ENCODE measurements around the gene FAM107B.
"Not testable (repeated sequence)": the region's sequence is repeated elsewhere in the genome, so short reads cannot be mapped to it uniquely, and the experiment has no call there.

The FAM107B gene

GRCh38 chr10:14731875-14732512, 42.7 kb downstream of the FAM107B start:
- no peak for ATAC-seq

- no peak for ATAC-seq
Measured at GRCh38 chr10:14728346-14728745, 46.4 kb downstream of the FAM107B start.

DNA sequence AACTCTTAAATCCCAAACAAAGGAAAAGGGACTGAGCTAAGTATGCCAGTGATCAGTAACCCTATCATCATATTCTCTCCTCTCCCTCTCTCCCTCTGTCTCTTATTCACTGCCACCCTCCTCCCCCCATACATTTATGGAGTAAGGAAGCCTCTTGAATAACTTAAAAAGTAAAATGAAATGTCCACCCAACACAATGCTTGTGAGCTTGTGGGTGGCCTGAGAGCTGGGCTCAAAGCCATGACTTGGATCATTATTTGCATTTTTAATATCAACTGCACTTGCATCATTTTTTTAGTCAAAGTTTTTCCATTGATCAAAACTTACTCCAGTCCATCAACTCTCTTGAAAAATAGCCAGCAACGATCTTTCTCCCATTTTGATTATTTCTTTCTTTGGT, 46.8 kb downstream of the FAM107B start:
- ATAC-seq, result no peak

DNA sequence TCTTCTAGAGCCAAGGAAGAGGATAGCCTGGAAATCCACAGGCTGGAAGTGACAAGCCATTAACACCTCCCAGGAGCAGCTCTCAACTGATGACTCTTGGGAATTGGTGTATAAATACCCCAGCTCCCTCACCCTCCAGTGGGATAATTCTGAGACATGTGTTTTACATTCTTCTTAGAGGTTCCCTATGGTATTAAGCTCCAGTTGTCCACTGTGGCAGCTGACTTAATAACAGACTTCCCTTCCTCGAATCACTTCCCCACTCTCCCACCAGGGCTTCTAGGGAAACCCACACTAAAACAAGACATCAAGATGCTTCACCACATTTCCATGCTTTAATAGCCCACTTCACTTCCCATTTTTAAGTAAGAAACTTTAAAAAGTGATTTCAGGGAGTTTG, 47.2 kb downstream of the FAM107B start:
- ATAC-seq, result no peak

DNA sequence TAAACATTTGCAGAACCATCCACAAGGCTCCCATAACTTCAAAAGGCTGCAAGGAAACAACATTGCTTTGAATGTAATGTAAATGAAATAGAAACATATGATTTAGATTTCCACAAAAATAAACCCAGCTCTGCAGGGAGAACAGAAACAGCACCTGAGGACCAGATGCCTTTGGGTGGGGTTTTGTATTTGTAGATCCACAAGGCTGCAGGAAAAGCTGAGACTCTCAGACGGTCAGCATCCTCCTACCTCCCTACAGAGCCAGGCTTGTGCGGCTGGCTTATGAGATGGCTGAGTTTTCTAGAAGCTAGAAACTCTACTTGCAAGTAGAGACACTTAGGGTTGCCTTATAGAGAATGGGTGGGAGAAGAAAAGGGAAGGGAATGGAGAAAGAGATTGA, 49.8 kb downstream of the FAM107B start:
- no peak for ATAC-seq

DNA sequence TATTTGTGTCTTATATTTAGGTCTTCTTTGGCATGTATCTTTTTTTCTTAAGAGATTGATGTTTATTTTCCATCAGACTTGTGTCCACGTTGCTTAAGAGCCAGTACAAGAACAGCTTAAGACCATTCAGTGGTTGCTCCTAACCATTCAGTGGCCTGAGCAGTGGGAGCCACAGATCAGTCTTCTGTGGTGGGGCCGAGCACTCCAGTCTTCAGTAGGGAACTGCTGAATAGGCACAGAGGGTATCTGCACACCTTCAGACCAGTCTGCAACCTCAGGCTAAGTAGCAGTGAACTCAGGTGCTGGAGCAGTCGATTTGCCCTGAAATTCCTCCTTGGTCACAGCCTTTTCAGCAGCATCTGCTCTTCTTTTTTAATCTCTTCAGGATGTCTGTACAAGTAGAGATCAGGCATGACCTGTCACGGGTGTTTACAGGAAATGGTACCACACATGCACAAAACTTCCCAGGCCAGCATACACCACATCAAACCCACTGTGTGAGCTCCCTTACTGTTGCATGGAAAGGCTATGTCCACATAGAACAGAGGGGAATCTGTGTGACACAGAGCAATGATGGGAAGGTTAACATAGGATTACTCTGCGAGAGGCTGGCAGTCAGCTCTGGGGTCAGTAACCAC, 51.5 kb downstream of the FAM107B start:
- ATAC-seq, result no peak

GRCh38 chr10:14717552-14717951, 57.1 kb downstream of the FAM107B start:
- ATAC-seq, result no peak

- no peak for ATAC-seq
Measured at GRCh38 chr10:14712991-14713424, 61.7 kb downstream of the FAM107B start.

DNA sequence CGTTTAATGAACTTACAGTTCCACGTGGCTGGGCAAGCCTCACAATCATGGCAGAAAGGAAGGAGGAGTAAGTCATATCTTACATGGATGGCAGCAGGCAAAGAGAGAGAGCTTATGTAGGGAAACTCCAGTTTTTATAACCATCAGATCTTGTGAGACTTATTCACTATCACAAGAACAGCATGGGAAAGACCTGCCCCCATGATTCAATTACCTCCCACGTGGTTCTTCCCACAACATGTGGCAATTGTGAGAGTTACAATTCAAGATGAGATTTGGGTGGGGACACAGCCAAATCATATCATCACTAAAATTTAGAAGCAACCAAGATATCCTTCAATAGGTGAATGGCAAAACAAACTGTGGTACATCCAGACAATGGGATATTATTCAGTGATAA, 65.4 kb downstream of the FAM107B start:
- ATAC-seq, result not testable (repeated sequence)

GRCh38 chr10:14707481-14707880, 67.2 kb downstream of the FAM107B start:
- no peak for ATAC-seq

DNA sequence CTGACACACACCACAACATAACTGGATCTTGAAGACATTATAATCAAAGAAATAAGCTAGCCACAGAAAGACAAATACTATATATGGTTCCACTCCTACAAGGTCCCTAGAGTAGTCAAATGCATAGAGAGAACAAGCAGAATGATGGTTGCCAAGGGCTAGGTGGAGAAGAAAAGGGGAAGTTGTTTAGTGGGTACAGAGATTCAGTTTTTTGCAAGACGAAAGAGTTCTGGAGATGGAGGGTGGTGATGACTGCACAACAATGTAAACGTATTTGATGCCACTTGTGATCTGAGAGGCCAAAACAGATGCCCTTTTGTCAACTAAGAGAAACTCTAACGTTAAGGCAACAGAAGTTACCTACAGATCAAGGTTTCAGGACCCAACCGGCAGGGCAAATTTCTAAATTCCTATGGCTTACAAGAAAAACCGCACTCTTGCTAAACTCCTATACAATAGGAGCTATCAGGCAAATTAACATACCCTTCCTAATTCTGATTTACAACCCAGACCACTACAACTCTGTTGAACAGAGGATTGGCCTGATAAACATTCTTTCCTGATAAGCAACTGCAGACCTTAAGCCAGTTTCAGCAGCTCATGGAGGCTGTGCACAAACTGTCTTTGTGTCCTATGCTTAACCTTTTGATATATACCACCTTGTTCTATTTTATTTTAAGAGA, 69.0 kb downstream of the FAM107B start:
- ATAC-seq, result no peak

- ATAC-seq, result no peak
Measured at GRCh38 chr10:14703631-14704001, 71.1 kb downstream of the FAM107B start.

DNA sequence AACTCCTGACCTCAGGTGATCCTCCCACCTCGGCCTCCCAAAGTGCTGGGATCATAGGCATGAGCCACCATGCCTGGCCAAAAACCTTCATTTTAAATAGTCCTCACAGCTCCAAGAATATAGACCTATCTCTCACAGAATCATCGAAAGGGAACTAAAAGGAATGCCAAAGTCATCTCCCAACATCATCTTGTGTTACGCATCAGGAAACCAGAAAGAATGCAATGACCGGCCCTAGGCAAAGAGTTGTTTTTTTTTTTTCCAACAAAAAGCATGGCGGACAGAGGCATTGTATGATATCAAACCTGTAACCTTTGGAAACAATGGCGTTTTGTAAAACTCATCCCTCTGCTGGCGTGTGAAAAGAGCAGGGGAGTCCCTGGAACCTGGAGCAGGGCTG, 73.2 kb downstream of the FAM107B start:
- ATAC-seq, result no peak

DNA sequence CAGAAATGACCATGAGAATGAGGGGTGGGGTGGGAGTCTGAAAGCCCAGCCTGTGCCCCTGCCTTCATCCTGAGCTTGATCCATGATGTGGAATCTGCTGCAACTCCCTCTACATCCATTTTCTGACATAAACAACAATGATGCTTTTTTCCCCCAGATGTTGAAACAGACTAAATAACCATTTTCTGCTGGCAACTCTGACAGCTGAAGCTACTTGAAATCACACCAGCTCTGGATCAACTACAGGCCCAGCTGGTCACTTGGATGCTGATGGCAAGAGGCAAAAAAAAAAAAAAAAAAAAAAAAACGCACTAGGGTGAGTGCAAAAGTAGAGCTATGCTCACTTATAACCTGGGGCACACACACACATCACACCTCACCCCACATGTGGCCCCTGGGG, 74.2 kb downstream of the FAM107B start:
- ATAC-seq, result no peak

DNA sequence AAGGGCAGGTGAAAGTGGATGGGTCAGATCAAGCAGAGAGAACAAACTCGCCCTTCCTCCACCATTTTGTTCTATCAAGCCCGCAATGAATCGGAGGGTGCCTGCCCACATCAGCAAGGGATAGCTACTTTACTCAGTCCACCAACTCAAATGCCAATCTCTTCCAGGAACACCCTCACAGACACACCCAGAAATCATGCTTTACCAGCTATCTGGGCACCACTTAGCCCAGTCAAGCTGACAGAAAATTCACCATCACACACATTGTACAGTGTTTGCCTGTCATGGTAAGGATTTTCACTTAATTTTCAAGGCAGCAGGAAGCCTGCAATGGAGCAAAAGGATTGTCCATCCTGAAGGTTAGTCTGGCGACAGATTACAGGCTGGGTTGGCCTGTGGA, 75.2 kb downstream of the FAM107B start:
- no peak for ATAC-seq

DNA sequence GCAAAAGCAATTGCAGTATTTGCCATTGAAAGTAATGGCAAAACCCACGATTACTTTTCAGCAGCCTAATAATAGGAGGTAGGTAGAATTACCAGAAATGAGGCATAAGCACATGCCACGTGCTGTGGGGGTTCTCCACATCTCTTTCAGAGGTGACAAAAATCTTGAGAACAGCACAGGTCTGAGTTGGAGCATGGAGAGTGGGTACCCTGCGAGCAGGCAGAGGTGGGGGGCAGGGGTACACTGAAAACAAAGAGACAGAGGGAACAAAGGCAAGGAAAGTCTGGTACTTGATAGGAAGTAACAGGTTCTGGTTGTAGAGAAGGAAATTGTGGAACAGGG, 75.9 kb downstream of the FAM107B start:
- no peak for ATAC-seq

GRCh38 chr10:14698111-14698828, 76.4 kb downstream of the FAM107B start:
- no peak for ATAC-seq

GRCh38 chr10:14697281-14697680, 77.4 kb downstream of the FAM107B start:
- ATAC-seq, result no peak

DNA sequence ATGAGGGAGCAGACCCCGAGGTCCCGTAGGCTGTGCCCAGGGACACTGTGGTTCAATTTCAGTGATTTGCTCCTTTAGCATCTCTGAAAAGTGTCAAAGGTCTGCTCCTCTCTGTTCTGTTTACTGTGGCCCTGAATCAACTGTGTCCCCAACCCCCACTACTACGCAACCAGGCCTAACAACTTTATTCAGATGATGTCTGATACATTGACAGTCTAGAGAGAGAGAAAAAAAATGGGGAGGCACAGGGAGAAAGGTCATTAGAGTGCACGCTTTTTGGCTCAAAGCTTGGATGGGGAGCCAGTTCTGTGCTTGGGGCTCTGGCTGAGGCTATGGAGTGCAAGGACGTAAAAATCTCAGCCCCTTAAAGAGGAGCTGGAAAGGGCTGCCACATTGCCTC, 77.9 kb downstream of the FAM107B start:
- ATAC-seq, result no peak

- no peak for ATAC-seq
Measured at GRCh38 chr10:14695847-14696480, 78.7 kb downstream of the FAM107B start.

DNA sequence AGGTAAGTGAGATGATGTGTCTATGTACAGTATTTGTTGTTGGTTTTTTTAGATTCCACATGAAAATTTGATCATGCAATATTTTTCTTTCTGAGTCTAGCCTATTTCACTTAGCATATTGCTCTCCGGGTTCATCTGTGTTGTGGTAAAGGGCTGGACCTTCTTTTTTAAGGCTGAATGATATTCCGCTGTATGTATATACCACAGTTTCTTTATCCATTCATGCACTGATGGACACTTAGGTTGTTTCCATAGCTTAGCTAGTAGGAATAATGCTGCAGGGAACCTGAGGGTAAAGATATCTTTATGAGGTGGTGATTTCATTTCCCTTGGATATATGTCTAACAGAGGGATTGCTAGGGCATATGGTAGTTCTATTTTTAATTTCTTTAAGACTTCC, 80.8 kb downstream of the FAM107B start:
- no peak for ATAC-seq

DNA sequence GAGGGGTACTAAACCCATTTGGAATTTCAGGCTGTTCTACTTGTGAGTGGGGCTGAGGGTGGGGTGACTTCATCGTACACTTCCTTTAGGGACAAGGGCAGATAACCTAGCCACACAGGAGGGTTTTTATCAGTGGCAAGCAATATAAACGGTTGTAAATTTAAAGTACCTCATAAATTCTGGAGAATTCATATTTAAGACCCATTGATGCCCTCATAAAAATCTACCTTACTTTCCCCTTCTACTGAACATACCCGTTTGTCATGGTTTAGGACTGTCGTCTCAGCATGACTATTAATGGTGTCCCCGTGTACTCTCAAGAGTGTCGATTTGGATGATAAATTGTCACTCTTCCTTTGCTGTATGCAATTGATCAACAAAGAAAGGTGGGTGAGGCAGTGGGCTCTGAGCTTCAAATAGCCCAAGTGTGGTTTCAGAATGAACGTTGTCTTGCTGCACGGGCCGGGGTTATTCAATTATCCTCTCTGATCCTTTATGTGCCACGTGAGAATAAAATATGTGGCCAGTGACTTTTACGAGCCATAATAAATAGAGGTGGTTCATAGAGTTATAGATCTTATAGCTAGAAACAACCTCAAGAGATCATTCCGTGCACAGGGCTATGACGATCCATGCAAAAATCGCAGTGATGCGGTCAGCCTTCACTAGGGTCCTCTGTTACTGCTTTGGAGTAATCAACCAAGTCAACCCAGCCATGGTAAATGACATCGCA, 82.2 kb downstream of the FAM107B start:
- ATAC-seq, result peak; percentile 64 to 76

- ATAC-seq, result no peak
Measured at GRCh38 chr10:14691359-14691758, 83.3 kb downstream of the FAM107B start.
